Right lobe of liver (tissue), 4 donors: ENCODE results near the gene CCDC185.

Experiments used
- POLR2A ChIP-seq: fragments of 450-650 bp; IDR thresholded peaks from one replicate; pipeline ENCODE4 v1.6.1; 2017; ENCODE audit warnings: antibody characterized with exemption, mild to moderate bottlenecking
- TF ChIP-seq, protein P1 (sequence below), 4 donors: fragments of 200-600 bp in 3 of 4; fragments of 450-650 bp in 1 of 4; IDR thresholded peaks; one replicate each; pipeline versions ENCODE4 v1.5.1 to v1.8.0; 2016 to 2022; ENCODE audit warnings: antibody characterized with exemption in 4 of 4, mild to moderate bottlenecking in 2 of 4
- donor health status: DM: no; HTN: no; CAD: no.
- donor health status: DM: no; HTN: no; CAD: no.
- donor health status: DM: no; HTN: yes; CAD: no.

DNA sequence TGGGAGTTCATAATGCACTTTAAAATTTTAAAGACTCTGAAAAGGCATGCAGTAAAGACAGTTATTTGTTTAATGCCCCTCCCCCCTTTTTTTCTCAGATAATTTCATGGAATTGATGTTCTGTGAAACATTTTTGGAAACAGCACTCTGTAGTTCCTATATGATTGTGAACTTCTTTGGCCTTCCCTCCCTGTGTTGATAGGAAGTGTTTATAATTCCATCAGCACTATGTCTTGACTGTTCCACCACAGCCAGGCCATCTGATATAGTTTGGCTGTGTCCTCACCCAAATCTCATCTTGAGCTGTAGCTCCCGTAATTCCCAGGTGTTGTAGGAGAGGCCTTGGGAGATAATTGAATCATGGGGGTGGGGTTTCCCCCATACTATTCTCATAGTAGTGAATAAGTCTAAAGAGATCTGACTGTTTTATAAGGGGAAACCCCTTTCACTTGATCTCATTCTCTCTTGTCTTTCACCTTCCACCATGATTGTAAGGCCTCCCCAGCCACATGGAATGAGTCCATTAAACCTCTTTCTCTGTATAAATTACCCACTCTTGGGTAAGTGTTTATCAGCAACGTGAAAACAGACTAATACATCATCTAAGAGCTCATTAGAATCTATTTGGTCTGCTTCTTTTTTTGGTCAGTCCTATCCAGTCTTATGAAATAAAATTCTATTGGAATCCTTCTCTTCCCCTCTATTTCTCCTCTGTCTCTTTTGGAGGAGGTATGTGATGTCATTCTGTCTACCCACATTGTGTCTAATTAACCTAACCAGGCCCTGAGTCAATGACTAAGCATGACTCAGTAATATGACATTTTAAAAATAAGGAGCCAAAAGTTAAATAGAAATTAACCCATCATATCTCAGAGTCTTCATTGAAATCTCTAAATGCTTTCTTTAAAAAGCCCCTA, 8.9 kb downstream of the CCDC185 start:
- TF ChIP-seq POLR2A: no peak
- TF ChIP-seq, protein P1, sequence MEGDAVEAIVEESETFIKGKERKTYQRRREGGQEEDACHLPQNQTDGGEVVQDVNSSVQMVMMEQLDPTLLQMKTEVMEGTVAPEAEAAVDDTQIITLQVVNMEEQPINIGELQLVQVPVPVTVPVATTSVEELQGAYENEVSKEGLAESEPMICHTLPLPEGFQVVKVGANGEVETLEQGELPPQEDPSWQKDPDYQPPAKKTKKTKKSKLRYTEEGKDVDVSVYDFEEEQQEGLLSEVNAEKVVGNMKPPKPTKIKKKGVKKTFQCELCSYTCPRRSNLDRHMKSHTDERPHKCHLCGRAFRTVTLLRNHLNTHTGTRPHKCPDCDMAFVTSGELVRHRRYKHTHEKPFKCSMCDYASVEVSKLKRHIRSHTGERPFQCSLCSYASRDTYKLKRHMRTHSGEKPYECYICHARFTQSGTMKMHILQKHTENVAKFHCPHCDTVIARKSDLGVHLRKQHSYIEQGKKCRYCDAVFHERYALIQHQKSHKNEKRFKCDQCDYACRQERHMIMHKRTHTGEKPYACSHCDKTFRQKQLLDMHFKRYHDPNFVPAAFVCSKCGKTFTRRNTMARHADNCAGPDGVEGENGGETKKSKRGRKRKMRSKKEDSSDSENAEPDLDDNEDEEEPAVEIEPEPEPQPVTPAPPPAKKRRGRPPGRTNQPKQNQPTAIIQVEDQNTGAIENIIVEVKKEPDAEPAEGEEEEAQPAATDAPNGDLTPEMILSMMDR (IDR thresholded peaks at IDR 0.05): no peak
